Neural cell (in vitro differentiated cells): Measurements from ENCODE around the gene AFF3.

Experiments
- CTCF ChIP-seq: fragments of 450-650 bp; IDR thresholded peaks from 2 replicates; pipeline ENCODE4 v1.5.1; 2014; ENCODE audit warnings: antibody characterized with exemption, mild to moderate bottlenecking, moderate library complexity; ENCODE audit not compliant: poor library complexity, severe bottlenecking
- EP300 ChIP-seq: fragments of 450-650 bp; conservative IDR thresholded peaks from 2 replicates; pipeline ENCODE4 v1.6.1; 2014; ENCODE audit warnings: antibody characterized with exemption, mild to moderate bottlenecking, moderate library complexity; ENCODE audit not compliant: poor library complexity, severe bottlenecking
- EZH2 ChIP-seq: fragments of 200-600, 300-800 bp; shearing (Covaris generic), sonication (generic); IDR thresholded peaks from 2 replicates; pipeline ENCODE4 v1.6.1; 2014; ENCODE audit warnings: antibody characterized with exemption, low read length, borderline replicate concordance, mild to moderate bottlenecking; ENCODE audit not compliant: insufficient read depth, poor library complexity, severe bottlenecking
- REST ChIP-seq: IDR thresholded peaks from 2 replicates; pipeline ENCODE4 v1.6.1; 2012; ENCODE audit warnings: borderline replicate concordance
- SMC3 ChIP-seq: fragments of 450-650 bp; conservative IDR thresholded peaks from 2 replicates; pipeline ENCODE4 v1.6.1; 2014; ENCODE audit warnings: antibody characterized with exemption, mild to moderate bottlenecking, moderate library complexity; ENCODE audit not compliant: poor library complexity
- TAF1 ChIP-seq: IDR thresholded peaks from 2 replicates; pipeline ENCODE4 v1.6.1; 2012; ENCODE audit warnings: low read depth

GRCh38 chr2:99670768-99671734 is 471.3 kb downstream of the AFF3 start:
- TF ChIP-seq CTCF (no peak), SMC3 (no peak), EZH2 (no peak), EP300 (no peak), TAF1 (no peak), REST (no peak)
